Fibroblast of skin of left quadriceps (primary cell): ENCODE measurements around the gene ALCAM.
"Not testable (repeated sequence)": the region's sequence is repeated elsewhere in the genome, so short reads cannot be mapped to it uniquely, and the experiment has no call there.

ENCODE experiments used
- DNase-seq, 2 experiments: peaks; one replicate each; pipeline ENCODE4 v3.0.0-alpha.2; 2013; ENCODE audit warnings: low read depth in 2 of 2

The ALCAM gene

DNA sequence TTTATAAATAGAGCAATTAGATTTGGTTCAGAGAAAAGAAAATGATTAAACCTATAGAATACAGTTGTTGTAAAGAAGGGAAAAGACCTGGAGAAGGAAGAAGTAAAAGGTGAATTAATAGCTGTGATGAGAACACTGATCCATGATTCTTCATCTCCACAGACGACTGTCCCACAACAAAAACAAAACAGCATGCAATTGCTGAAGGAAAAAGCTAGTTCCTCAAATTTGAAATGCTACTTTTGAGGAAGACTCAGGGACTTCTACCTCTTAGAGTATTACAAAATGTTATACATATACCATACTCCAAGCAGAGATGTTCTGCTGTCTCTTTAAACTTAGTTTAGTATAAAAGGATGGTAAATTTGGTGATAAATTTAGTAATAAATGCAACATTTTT lies 21.5 kb downstream of the ALCAM start:
- DNase-seq = no peak

DNA sequence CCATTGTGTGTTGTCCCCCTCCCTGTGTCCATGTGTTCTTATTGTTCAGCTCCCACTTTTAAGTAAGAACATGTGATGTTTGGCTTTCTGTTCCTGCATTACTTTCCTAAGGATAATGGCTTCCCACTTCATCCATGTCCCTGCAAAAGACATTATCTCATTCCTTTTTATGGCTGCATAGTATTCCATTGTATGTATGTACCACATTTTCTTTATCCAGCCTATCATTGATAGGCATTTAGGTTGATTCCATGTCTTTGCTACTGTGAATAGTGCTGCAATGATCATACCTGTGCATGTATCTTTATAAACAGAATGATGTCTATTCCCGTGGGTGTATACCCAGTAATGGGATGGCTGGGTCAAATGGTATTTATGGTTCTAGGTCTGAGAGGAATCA lies 23.1 kb downstream of the ALCAM start:
- DNase-seq = not testable (repeated sequence)

DNA sequence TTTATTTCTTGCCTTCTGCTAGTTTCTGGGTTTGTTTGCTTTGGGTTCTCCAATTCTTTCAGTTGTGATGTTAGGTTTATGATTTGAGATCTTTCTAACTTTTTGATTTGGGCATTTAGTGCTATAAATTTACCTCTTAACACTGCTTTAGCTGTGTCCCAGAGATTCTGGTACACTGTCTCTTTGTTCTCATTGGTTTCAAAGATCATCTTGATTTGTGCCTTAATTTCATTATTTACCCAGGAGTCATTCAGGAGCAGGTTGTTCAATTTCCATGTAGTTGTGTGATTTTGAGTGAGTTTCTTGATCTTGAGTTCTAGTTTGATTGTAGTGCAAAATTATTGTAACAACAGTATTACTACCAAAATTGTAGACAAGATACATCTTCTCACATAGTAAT lies 25.9 kb downstream of the ALCAM start:
- not testable (repeated sequence) for DNase-seq

DNA sequence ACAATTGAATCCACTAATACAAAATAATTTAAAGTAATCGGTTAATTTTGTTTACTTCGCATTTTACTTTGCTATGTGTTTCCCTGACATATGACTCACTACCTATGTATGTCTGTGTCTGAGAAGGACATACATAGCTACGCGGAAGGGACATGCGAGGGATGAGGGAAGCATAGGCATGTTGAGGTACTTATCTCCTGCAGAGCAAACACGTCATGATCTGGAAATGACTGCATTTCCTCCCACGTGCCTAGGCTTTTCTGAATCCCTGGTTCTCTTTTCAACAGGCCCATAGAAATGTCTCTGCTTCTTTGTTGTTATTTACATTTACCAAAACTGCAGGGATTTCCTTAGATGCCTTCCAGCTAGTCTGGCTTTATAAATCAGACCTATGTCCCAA lies 27.5 kb downstream of the ALCAM start:
- DNase-seq = no peak

DNA sequence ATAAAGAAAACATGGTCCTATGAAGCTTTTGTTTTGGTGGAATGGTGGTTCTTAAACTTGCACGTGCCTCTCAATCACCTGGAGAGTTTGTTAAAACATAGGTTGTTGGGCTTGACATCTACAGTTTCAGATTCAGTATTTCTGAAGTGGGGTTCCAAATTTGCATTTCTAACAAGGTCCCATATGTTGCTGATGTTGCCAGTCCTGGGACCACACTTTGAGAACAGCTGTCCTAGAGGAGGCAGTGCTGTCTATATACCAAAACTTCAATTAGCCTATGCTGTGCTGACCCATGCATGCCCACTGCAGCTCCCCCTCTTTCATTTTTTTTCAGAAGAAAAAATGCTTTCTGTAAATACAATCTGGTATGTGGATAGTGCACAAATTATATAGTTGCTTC lies 31.3 kb downstream of the ALCAM start:
- no peak for DNase-seq

DNA sequence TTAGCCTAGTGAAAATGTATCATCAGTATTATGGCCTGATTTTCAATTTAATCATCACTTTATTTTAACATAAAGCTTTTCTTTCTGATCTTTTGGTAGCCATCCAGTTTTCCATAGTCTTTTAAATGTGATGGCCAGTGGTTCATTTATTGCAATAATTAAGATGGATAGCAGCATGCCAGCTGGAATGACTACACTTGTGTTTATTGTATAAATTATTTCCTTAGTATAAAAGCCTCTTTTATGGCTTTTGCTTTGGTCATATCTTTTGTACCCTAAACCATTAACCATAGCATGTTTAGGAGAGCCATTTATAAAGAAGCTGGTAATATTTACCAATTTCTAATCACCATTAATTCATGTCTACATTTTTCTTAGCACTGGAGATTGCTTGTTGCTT lies 31.7 kb downstream of the ALCAM start:
- no peak for DNase-seq

DNA sequence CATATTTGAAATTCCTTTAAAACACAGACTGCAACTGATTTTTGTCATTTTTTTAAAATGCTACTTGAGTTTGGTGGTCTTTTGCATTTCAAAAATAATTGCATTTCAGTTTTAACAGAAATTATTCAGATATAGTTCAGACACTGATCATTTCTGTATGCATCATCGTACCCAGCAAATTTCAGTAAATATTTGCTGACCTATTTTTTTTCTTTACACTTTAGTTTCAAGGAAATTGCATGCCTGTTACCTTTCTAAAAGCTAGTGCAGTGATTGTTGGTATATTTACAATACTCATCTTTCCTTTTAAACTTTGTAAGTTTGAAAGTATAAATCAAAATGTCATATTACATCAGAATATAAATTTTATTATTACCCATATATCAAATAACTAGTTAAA lies 32.4 kb downstream of the ALCAM start:
- DNase-seq = no peak

DNA sequence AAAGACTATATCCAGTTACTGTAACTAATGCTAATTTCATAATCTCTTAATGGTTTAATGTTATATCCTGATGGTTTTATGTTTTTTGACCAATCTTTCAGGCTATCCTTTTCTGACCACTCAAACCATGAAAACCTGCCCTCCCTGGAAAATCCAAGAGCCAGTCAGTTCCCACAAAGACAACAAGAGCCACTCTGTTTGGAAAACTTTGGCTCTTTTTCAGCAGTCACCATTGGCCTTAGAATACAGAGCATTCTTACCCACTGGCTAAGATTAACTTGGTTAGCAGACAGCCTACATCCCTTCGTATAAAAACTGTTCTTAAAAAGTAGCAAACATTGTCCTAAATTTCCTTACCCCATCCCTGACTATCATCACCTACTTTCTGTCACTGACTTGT lies 32.9 kb downstream of the ALCAM start:
- no peak for DNase-seq

DNA sequence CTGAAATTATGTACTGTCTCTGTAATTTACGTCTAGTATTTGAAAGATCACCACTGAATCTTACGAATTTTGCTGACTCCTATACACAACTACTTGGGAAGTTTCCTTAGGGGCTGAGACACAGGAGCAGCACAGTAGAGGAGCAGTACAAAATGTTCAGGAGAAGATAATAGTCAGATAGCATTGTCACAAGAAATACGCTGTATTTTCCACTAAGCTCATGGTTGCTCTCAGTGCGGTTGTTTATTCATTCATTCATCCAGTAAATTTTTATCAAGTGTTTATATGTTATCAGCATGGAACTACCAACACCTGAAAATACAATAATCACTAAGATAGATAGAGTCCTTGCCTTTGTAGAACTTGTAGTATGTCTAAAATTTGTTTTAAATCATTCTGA lies 34.5 kb downstream of the ALCAM start:
- DNase-seq = no peak

DNA sequence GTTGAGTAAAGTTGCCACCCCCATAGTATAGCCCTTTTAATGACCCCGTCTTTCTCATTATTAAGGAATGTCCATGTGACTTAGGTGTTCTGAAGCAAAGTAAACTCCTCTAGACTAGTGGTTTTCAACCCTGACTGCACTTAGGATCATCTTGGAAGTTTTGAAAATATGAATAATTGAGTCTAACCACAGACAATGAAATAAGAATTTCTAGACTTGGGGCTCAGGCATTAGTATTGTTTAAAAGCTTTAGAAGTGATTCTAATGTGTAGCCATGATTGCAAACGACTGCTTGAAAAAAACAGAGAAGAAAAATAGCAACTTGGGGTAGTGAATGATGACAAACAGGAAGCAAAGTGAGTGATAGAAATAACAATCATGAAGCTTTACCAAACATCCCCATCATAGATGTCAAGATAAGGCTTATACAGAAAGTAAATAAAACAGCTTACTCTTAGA lies 35.0 kb downstream of the ALCAM start:
- DNase-seq = no peak

DNA sequence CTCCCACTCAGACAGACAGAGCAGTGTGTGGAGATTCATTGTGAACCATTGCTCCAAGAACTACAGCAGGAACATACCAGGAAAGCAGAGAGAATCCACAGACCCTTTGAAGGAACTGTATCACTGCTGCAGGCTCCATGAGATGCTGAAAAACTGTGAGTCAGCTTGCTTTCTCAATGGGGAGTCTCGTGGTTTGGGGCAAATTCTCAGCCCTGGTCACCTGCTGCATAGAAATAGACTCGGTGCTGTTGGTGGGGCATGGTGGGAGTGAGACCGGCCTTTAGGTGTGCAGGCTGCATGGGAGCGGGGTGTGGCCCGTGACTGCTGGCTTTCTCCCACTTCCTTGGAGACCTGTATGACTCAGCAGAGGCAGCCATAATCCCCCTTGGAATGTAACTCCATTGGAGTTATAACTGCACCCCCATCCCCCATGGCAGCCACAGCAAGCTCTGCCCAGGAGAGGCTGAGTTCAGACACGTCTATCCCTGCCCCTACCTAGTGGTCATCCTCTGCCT lies 35.6 kb downstream of the ALCAM start:
- DNase-seq = no peak

DNA sequence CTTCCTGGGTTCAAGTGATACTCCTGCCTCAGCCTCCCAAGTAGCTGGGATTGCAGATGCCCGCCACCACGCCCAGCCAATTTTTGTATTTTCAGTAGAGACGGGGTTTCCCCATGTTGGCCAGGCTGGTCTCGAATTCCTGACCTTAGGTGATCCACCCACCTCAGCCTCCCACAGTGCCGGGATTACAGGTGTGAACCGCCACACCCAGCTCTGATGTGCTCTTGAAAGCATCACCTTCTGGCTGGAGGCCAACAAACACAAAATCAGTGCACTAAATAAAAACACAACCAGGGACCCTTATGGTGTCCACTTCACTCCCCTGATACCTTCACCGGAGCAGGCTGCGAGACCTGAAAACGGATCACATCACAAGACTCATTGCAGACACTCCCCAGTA lies 36.3 kb downstream of the ALCAM start:
- not testable (repeated sequence) for DNase-seq

DNA sequence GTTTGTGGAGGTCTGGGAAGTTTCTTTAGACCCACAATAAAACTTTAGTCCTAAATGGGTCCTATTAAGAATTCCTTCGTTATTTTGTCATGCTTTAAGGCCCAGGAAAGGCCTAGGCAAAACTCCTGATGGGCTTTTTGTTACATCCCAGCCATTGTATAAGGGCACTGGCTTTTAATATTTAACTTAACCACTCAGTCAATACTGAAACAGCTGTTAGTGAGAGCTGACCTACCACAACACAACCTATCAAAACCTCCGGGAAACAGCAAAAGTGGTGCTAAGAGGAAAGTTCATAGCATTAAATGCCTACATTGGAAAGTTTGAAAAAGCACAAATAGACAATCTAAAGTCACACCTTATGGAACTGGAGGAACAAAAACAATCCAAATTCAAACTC lies 39.6 kb downstream of the ALCAM start:
- DNase-seq = no peak

DNA sequence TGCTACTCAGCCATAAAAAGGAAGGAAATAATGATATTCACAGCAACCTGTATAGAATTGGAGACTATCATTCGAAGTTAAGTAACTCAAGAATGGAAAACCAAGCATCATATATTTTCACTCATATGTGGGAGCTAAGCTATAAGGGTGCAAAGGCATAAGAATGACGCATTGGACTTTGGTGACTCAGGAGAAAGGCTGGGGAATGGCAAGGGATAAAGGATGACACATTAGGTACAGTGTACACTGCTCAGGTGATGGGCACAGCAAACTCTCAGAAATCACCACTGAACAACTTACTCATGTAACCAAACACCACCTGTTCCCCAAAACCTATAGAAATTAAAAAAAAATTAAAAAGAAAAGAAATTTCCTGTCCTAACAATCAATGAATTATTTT lies 42.7 kb downstream of the ALCAM start:
- no peak for DNase-seq

DNA sequence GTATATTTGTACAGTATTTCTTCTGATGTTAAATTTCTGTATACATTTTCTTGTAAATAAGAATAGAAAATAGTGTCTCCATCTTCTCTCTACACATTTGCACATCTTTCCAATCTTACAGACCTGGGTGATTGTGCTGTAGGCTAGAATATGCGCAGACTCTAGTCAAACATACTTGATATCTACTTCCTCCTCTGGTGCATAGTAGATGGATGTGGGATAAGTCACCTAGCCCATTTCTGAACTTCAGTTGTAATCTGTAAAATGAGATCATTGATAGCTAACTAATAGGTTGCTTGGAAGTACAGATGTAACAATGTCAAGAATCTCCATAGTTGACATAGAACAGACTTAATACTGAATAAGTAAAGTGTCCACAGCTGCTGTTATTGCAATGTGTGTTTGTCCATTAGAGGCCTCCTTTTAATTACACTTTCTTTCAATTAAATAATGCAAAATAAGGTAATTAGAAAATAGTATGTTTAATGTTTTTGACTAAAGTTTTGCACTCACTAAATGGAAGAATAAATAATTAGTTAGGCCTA lies 46.7 kb downstream of the ALCAM start:
- DNase-seq = no peak

DNA sequence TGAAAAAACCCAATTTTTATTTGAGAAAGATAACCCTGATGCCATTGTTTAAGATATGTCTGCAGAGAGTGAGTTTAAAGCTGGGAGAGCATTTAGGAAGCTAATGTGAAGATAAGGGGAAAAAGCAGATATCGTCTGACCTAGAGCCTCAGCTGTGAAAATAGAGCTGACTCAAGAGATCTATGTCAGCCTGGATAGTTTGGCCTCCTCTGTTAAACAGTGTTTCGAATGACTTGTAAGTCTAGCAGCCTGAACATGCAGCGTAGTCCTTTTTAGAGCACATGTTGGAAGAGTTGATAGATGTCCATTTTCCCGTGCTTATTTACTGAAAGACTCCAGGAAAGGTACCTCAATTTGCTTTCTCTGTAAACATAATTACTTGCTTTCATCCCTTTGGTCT lies 48.1 kb downstream of the ALCAM start:
- no peak for DNase-seq

DNA sequence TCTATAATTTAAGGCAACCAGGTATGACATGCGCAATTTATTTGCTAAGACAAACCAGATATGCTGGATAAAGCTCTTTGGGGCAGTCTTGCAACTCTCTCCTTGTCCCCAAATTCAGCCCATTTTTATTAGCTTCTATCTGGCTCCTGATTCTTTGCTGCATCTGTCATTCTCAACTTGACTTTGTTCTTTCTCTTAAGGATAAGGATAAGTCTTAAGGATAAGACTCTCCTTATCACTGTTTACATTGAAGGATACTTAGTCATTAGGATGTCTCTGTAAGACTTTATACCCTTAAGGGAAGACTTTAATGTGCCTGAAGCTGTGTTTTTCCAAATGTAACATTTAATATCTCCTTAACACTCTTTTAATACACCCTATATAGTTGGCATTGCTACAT lies 49.2 kb downstream of the ALCAM start:
- DNase-seq = no peak

DNA sequence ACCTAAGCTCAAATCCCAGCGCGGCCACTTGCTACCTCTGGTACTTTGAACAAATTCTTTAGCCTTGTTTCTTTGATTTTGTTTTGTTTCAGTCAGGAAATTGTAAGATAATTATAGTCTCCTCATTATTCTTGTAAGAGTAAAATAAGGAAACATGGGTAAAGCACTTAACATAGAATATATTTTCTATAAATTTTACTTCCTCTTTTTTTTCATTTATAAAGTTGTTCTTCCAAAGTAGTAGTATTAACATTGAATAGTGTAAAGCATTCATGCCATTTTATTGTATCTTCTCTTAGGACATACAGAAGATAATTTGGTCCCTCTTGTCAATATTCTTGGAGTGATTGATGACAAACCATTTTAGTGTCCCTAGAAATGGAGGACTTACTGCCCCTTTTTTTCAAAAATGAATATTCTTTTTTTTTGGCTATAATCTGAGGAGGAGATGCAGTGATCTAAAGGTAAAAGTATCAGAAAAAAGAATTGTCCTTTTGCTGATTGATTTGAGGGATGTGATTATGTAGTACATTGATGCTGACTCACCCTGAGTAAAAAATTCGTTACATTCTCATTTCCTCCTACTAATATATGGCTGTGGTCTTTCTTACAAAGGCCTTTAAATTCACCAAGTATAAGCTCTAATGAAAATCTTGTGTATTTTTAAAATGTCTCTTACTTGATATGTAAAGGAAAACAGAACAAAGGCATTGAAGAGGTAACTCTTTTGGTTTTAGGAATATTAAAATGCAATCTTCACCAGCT lies 51.0 kb downstream of the ALCAM start:
- DNase-seq = no peak

DNA sequence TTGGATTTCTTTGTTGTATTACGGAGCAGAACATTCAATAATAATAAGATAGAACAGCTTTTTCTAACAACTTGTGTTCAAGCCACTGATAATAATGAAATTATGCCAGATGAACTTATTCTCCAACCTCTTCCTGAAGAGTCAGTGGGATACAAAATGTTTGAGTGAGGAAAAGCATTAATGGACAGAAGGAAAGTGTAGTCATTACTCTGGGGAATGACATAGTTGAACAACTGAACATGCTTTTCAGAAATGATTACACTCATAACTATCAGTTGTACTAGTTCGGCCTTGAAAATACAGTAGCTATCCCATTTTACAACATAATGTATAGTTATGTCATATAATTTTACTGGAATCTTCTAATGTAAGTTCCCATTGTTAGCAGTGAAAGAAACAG lies 55.9 kb downstream of the ALCAM start:
- no peak for DNase-seq

DNA sequence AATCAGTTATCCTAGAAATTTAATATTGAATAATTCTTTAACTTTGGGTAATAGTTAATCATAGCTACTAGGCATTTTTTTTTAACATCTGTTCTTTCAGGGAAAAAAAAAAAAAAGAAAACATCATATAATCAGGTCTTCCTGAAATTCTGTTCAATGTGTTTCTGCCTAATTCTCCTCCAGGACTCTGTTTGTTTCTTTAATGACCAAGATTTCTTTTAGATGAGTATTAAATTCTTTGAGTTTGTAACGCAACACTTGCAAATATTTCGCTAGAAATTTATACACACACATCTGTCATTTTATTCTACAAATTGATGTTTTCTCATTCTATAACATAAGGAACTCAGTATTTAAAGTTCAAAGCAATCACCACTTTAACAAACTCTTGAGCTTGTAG lies 56.7 kb downstream of the ALCAM start:
- DNase-seq = no peak

DNA sequence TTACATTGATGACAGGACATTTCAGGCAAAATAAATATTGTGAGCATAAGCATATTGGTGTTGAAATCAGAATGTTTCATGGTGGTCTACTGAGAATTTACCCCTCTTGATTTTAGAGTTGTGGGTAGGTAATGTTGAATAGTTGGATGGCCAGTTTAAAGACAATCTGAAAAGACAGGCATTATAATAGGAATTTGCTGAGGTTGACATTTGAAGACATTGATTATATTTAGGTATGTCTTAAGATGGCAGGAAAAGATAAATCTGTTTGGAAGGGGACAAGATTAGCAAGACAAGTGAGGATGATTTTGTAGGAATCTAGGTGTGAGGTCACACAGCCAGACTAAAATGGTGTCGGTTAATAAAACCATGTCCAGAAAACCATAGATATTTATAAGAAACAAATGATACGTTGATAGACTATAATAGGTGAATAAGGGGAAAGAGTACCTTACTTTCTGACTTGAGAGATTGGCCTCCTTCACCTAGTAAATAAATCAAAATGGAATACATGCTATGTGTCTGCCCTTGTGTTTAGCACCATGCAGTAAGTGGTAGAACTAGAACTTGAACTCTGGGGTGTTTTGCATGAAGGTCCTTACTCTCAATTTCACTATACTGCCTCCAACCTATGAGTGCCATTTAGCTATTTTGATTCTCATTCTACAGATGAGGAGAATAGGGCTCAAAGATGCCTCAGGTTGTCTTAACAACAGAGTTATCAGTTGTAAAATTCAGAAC lies 57.9 kb downstream of the ALCAM start:
- no peak for DNase-seq

DNA sequence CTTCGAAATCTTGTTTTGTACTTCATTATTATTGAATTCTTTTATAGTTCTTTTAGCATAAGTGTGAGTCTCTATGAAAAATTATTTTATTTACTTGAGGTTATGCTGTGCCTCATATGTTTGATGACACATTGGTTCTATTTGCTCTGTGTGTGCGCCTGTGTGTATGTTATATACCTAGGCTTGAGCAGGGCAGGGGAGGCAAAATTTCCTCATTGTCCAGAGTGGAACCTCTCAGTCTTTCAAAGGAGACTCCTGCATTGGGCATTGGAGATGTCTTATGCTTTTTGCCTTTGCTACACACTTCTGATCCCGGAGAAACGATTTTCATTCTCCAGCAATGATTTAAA lies 58.4 kb downstream of the ALCAM start:
- DNase-seq = no peak

DNA sequence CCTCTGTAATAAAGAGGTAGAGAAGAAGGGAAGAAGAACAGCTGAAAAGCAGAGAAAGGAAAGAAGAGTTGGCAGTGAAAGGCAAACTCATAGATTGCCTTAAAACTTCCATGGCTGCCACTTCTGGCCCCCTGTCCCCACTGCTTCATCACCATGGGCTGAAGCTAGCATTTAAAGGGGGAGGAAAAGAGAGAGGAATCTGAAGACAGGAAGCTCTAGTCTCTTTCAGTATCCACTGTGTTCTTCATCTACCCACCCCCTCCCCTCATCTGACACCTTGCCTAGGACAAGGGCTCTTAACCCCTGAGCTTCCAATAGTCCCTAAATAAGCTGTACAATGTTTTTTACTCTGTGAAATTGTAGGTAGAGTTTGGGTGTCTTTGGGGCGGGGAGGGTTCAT lies 60.6 kb downstream of the ALCAM start:
- no peak for DNase-seq
